OCI-LY7 (cell line): Measurements from ENCODE around the gene TTLL9. TPM values are rescaled to one million over a fixed set of nuclear protein-coding genes. Genes with fewer than 3 reads are reported as not detected.

Experiments used
- BruUV-seq: library from RNA; stranded (reverse); fragments of 400-500 nt; replicated peaks from 2 replicates; lab custom pipeline; 2021; lab: Mats Ljungman, UMichigan
- CTCF ChIA-PET: fragments of 300-600 bp; sonication (Branson Sonifier 250); formaldehyde crosslinking; loops from one replicate; lab custom pipeline; 2022; ENCODE audit warnings: antibody characterized with exemption; ENCODE audit not compliant: unreplicated experiment; lab: Charles Lee
- POLR2A ChIA-PET: fragments of 300-600 bp; sonication (Branson Sonifier 250); formaldehyde crosslinking; loops from one replicate; lab custom pipeline; 2022; ENCODE audit warnings: antibody characterized with exemption; lab: Charles Lee
- DNase-seq: peaks from one replicate; pipeline ENCODE4 v3.0.0-alpha.2; 2015; ENCODE audit warnings: low spot score
- H2AFZ ChIP-seq: fragments of 200-600 bp; sonication (generic), shearing (Covaris generic); 2 replicates; pipeline ENCODE4 v1.6.1; 2014; ENCODE audit warnings: mild to moderate bottlenecking, antibody characterized with exemption, low read length, moderate library complexity
- H3K27ac ChIP-seq: fragments of 200-600 bp; sonication (generic); 2 replicates; pipeline ENCODE4 v1.5.1; 2014; ENCODE audit warnings: mixed run types, low read depth, mild to moderate bottlenecking, moderate library complexity, low read length, inconsistent platforms; ENCODE audit not compliant: poor library complexity, severe bottlenecking
- H3K36me3 ChIP-seq: fragments of 200-600 bp; sonication (generic); 2 replicates; pipeline ENCODE4 v1.6.1; 2014; ENCODE audit warnings: mild to moderate bottlenecking, antibody characterized with exemption, low read length, moderate library complexity, mixed read lengths; ENCODE audit not compliant: insufficient read depth
- H3K4me1 ChIP-seq: fragments of 200-600 bp; sonication (generic); 2 replicates; pipeline ENCODE4 v1.5.1; 2014; ENCODE audit warnings: mild to moderate bottlenecking, low read length; ENCODE audit not compliant: insufficient read depth, poor library complexity, severe bottlenecking
- H3K4me2 ChIP-seq: fragments of 200-600 bp; sonication (generic); 2 replicates; pipeline ENCODE4 v1.6.1; 2014; ENCODE audit warnings: mild to moderate bottlenecking, low read length
- H3K4me3 ChIP-seq: fragments of 200-600 bp; sonication (generic); 2 replicates; pipeline ENCODE4 v1.5.1; 2014; ENCODE audit warnings: mild to moderate bottlenecking, low read depth, low read length; ENCODE audit not compliant: poor library complexity, severe bottlenecking
- H3K79me2 ChIP-seq: fragments of 200-600 bp; sonication (generic); 2 replicates; pipeline ENCODE4 v1.6.1; 2016; ENCODE audit warnings: low read depth, mild to moderate bottlenecking, low read length, moderate library complexity, mixed read lengths; ENCODE audit not compliant: insufficient read depth
- H3K9me2 ChIP-seq: fragments of 200-600 bp; sonication (generic); 2 replicates; pipeline ENCODE4 v1.6.1; 2016; ENCODE audit warnings: mild to moderate bottlenecking, low read length, mixed read lengths; ENCODE audit not compliant: insufficient read depth
- H3K9me3 ChIP-seq: fragments of 200-600 bp; sonication (generic); 2 replicates; pipeline ENCODE4 v1.6.1; 2014; ENCODE audit warnings: mild to moderate bottlenecking, mixed run types, low read length, mixed read lengths
- H4K20me1 ChIP-seq: fragments of 200-600 bp; sonication (generic); 2 replicates; pipeline ENCODE4 v1.6.1; 2014; ENCODE audit warnings: mild to moderate bottlenecking, antibody characterized with exemption, low read length, moderate library complexity, mixed read lengths; ENCODE audit not compliant: insufficient read depth
- EZH2phosphoT487 ChIP-seq: fragments of 200-600 bp; sonication (generic); IDR thresholded peaks from 2 replicates; pipeline ENCODE4 v1.6.1; 2018; ENCODE audit warnings: low read depth, borderline replicate concordance, mild to moderate bottlenecking, mixed run types, antibody characterized with exemption, low read length, moderate library complexity, mixed read lengths
- intact Hi-C: fragments of 100-400 bp; cut with micrococcal nuclease; formaldehyde crosslinking; loops from one replicate; pipeline ENCODE4 v1.10.0; 2022; ENCODE audit not compliant: unreplicated experiment
- total RNA-seq, 2 experiments: library from RNA; depleted of rRNA in 1 of 2; stranded (reverse); fragments of >200 nt in 1 of 2; shearing (Covaris generic) in 1 of 2; gene quantifications; 2 replicates each; pipeline ENCODE4 v1.2.3, GENCODE V29; 2014 to 2022
- TF ChIP-seq, protein P1 (sequence below): fragments of 200-600 bp; sonication (generic); conservative IDR thresholded peaks from 2 replicates; pipeline ENCODE4 v1.5.1; 2014; ENCODE audit warnings: mild to moderate bottlenecking, antibody characterized with exemption, low read length, moderate library complexity, mixed read lengths

Gene TTLL9
- total RNA-seq, 2 experiments from 2014 or later: not detected

DNA sequence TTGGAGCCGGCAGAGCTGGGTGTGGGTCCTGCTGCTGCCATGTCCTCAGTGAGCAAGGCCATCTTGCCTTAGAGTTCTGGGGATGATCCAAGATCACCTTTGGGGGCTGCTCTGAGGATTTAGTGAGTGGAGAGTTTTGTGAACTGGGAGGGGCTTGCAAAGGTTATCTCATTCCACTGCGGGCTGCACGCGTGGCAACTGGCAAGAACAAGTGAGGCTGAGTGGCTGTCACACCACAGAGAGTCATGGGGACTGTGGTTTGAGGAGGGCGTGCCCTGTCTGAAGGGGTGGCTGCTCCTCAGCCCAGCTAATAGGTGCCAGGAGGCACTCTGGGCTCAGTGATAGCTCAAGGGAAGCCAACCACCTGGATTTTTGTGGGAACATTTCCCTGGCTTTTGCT lies 37.6 kb downstream of the TTLL9 start:
- H3K4me1 ChIP-seq: no peaks in the 10 kb centered on the region
- intact Hi-C loops: no loop called here
- no peak for DNase-seq
- no peaks in the 10 kb centered on the region for H4K20me1 ChIP-seq
- H3K4me3 ChIP-seq: no peak overlapping the region
- no peak overlapping the region for H2AFZ ChIP-seq
- no peaks in the 10 kb centered on the region for H3K79me2 ChIP-seq
- CTCF ChIA-PET: no interaction called here
- H3K9me2 ChIP-seq: no peaks in the 10 kb centered on the region
- TF ChIP-seq, protein P1, sequence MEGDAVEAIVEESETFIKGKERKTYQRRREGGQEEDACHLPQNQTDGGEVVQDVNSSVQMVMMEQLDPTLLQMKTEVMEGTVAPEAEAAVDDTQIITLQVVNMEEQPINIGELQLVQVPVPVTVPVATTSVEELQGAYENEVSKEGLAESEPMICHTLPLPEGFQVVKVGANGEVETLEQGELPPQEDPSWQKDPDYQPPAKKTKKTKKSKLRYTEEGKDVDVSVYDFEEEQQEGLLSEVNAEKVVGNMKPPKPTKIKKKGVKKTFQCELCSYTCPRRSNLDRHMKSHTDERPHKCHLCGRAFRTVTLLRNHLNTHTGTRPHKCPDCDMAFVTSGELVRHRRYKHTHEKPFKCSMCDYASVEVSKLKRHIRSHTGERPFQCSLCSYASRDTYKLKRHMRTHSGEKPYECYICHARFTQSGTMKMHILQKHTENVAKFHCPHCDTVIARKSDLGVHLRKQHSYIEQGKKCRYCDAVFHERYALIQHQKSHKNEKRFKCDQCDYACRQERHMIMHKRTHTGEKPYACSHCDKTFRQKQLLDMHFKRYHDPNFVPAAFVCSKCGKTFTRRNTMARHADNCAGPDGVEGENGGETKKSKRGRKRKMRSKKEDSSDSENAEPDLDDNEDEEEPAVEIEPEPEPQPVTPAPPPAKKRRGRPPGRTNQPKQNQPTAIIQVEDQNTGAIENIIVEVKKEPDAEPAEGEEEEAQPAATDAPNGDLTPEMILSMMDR: no peak
- TF ChIP-seq EZH2phosphoT487: no peak
- no peaks in the 10 kb centered on the region for H3K36me3 ChIP-seq
- H3K27ac ChIP-seq: no peak overlapping the region
- no TSS peak for BruUV-seq
- no peaks in the 10 kb centered on the region for H3K9me3 ChIP-seq
- H3K4me2 ChIP-seq: no peak overlapping the region
- POLR2A ChIA-PET: interaction anchor here (1.2 kb wide), 1 partner anchor 11 kb away, joined by 3 read pairs; no protein-coding TSS in a partner anchor

DNA sequence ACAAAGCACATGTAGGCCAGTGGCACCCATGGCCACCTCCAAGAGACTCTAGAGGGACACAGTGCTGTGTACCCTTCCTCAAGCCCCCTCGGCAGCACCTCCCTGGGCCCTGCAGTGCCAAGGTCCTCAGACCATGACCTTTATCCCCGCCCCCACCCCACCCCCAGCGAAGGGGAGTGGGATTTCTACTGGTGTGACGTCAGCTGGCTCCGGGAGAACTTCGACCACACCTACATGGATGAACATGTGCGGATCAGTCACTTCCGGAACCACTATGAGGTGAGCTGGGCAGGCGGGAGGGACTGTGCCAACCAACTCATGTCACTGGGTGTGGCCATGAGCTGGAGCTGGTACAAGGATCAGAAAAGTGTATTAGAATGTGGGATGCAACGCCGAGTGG lies 38.0 kb downstream of the TTLL9 start:
- ChIA-PET CTCF (no interaction called here), POLR2A (interaction anchor here (0.6 to 1.2 kb wide), 2 partner anchors 11 to 21 kb away, joined by 3 read pairs; no protein-coding TSS in a partner anchor)
- TF ChIP-seq EZH2phosphoT487: no peak
- TF ChIP-seq, protein P1: no peak

DNA sequence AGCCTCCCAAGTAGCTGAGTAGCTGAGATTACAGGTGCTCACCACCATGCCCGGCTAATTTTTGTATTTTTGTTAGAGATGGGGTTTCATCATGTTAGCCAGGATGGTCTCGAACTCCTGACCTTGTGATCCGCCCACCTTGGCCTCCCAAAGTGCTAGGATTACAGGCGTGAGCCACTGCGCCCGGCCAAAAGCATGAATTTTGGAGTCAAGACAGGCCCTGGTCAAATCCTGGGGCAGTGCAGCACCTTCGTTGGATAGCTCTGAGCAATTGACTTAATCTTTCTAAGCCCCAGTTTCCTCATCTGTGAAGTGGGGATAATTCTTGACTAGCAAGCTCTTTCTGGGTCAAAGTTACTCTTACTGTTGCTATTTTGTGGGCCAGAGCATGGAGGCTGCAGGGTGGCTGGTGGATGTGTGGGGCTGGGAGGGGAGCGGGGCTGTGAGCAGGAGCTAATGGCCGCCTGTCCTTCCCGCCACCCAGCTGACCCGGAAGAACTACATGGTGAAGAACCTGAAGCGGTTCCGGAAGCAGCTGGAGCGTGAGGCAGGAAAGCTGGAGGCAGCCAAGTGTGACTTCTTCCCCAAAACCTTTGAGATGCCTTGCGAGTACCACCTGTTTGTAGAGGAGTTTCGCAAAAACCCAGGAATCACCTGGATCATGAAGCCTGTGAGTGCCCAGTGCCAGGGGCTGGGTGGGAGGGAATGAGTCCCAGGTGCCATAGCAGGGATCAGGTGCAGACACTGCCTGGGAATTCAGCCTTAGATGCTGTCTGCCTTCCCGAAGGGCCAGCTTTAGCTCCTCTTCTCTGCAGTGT lies 39.0 kb downstream of the TTLL9 start:
- Histone ChIP-seq H3K27ac (no peak overlapping the region), H3K9me2 (no peaks in the 10 kb centered on the region), H2AFZ (no peak overlapping the region), H3K9me3 (no peaks in the 10 kb centered on the region), H3K4me1 (no peaks in the 10 kb centered on the region), H3K36me3 (no peaks in the 10 kb centered on the region), H4K20me1 (no peaks in the 10 kb centered on the region), H3K79me2 (no peaks in the 10 kb centered on the region), H3K4me2 (no peak overlapping the region), H3K4me3 (no peak overlapping the region)
- ChIA-PET CTCF (no interaction called here), POLR2A (interaction anchor here (1.2 kb wide), 1 partner anchor 12 kb away, joined by 3 read pairs; no protein-coding TSS in a partner anchor)
- TF ChIP-seq, protein P1: no peak
- TF ChIP-seq EZH2phosphoT487: no peak
- intact Hi-C loops: no loop called here
- no TSS peak for BruUV-seq
- DNase-seq: no peak

More for the DNA sequence above, 38.0 kb downstream of the TTLL9 start:
- Histone ChIP-seq H3K27ac (no peak overlapping the region), H3K4me3 (no peak overlapping the region), H3K79me2 (no peaks in the 10 kb centered on the region), H3K9me3 (no peaks in the 10 kb centered on the region), H3K9me2 (no peaks in the 10 kb centered on the region), H3K4me2 (no peak overlapping the region), H2AFZ (no peak overlapping the region), H3K36me3 (no peaks in the 10 kb centered on the region), H4K20me1 (no peaks in the 10 kb centered on the region), H3K4me1 (no peaks in the 10 kb centered on the region)
- no TSS peak for BruUV-seq
- intact Hi-C loops: no loop called here
- DNase-seq: no peak
